ENCODE measurements around the gene CYP26C1.

CYP26C1 gene

DNA sequence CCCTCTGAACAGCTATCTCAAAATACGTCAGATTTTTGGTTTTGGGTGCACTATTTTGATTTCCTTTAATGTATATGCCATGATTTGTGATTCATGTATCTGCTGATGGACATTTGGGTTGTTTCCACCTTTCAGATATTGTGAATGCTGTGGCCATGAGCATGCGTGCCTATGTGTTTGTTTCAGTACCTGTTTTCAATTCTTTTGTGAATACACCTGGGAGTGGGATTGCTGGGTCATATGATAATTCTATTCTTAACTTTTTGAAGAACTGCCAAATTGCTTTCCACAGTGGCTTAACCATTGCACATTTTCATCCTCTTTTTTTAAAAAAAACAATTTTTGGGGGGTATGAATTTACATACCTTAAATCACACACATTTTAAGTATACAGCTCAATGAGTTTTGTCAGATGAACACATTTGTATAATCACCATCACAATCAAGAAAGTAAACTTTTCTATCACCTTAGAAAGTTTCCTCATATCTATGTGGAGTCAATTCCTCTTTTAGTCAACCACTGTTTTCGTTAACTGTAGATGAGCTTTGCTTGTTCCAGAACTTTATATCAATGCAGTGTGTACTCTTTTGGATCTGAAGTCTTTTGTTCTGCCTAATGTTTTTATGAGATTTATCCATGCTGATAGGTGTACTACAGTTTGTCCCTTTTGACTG is 50.0 kb downstream of the CYP26C1 start:
- TF ChIP-seq, protein P1, sequence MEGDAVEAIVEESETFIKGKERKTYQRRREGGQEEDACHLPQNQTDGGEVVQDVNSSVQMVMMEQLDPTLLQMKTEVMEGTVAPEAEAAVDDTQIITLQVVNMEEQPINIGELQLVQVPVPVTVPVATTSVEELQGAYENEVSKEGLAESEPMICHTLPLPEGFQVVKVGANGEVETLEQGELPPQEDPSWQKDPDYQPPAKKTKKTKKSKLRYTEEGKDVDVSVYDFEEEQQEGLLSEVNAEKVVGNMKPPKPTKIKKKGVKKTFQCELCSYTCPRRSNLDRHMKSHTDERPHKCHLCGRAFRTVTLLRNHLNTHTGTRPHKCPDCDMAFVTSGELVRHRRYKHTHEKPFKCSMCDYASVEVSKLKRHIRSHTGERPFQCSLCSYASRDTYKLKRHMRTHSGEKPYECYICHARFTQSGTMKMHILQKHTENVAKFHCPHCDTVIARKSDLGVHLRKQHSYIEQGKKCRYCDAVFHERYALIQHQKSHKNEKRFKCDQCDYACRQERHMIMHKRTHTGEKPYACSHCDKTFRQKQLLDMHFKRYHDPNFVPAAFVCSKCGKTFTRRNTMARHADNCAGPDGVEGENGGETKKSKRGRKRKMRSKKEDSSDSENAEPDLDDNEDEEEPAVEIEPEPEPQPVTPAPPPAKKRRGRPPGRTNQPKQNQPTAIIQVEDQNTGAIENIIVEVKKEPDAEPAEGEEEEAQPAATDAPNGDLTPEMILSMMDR (conservative IDR thresholded peaks at IDR 0.05; ENCODE audit: control insufficient read depth, insufficient read depth, low read depth, low read length): no peak
- no peak for DNase-seq (ENCODE audit: low read depth)
- H3K4me3 ChIP-seq (ENCODE audit: control insufficient read depth, low read depth, low read length): no peak overlapping the region

DNA sequence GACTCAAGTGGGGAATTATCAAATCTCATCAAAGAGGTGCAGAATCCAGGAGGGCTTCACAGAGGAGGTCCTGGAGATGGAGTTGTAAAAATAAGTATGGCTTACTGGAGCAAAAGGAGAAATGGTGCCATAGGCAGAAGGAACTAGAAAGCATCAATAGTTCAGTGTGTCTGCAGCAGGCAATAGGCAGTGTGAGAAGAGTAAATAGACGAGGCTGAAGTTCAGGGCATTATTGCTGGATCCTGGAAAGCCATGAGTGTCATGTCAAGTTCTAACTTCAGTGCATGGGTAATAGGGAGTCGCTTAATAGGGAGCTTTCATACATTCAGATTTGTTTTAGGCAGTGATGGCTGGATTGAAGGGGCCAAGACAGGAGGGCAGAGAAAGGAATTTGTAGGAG is 52.4 kb downstream of the CYP26C1 start:
- H3K4me3 ChIP-seq (ENCODE audit: control insufficient read depth, low read depth, low read length): no peak overlapping the region
- no peak for DNase-seq (ENCODE audit: low read depth)
- TF ChIP-seq, protein P1 (conservative IDR thresholded peaks at IDR 0.05; ENCODE audit: control insufficient read depth, insufficient read depth, low read depth, low read length): no peak

DNA sequence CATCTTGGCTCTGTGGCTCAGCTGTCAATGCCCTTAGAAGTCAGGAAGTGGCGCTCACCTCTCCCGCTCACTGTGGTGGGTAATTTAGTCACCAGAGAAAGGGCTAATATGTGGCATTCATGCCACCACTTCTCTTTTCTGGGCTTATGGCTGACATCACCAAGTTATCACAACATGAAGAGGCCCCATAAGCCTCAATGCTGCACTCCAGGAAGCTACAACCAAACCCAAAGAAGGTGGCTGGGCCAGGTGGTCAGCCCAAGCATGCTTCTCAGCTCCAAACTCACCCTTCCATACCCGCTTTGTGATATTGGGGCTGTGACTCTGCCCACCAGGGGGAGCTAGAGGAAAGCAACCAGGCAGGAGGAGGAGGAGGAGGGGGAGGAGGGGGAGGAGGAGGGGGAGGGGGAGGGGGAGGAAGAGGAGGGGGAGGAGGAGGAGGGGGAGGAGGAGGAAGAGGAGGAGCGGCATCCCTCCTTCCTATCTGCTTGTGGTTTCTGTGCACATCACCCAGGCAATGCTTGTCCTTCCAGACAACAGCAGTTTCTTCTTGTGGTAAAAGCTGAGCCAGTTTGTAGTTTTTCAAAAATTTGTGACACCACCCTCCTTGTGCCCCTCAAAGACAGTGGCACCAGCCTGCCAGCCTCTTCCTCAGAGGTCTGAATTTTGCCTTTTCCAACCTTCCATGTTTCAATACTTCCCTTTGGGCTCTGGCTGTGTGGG is 55.2 kb downstream of the CYP26C1 start:
- peak; percentile 60 for DNase-seq (ENCODE audit: low read depth)
- TF ChIP-seq, protein P1 (conservative IDR thresholded peaks at IDR 0.05; ENCODE audit: control insufficient read depth, insufficient read depth, low read depth, low read length): peak; percentile 68
- no peak overlapping the region for H3K4me3 ChIP-seq (ENCODE audit: control insufficient read depth, low read depth, low read length)

Measured in fibroblast of mammary gland (primary cell).